OCI-LY1 (cell line): Measurements from ENCODE around the gene STAM2.
A peak's percentile ranks its signal among the peaks of the same experiment; 100 is the strongest.

ENCODE experiments used
- EZH2 ChIP-seq: fragments of 200-600 bp; sonication (generic), shearing (Covaris generic); IDR thresholded peaks from 2 replicates; pipeline ENCODE4 v1.8.0; 2017; ENCODE audit warnings: borderline replicate concordance, mixed run types, mild to moderate bottlenecking, antibody characterized with exemption, low read length, moderate library complexity, mixed read lengths
- TF ChIP-seq, protein P1 (sequence below): fragments of 200-600 bp; sonication (generic), shearing (Covaris generic); IDR thresholded peaks from 2 replicates; pipeline ENCODE4 v1.5.1; 2017; ENCODE audit warnings: mild to moderate bottlenecking, antibody characterized with exemption, low read length, moderate library complexity, mixed read lengths

GRCh38 chr2:152175368-152176112, at the start of gene STAM2:
- TF ChIP-seq, protein P1, sequence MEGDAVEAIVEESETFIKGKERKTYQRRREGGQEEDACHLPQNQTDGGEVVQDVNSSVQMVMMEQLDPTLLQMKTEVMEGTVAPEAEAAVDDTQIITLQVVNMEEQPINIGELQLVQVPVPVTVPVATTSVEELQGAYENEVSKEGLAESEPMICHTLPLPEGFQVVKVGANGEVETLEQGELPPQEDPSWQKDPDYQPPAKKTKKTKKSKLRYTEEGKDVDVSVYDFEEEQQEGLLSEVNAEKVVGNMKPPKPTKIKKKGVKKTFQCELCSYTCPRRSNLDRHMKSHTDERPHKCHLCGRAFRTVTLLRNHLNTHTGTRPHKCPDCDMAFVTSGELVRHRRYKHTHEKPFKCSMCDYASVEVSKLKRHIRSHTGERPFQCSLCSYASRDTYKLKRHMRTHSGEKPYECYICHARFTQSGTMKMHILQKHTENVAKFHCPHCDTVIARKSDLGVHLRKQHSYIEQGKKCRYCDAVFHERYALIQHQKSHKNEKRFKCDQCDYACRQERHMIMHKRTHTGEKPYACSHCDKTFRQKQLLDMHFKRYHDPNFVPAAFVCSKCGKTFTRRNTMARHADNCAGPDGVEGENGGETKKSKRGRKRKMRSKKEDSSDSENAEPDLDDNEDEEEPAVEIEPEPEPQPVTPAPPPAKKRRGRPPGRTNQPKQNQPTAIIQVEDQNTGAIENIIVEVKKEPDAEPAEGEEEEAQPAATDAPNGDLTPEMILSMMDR, result peak; percentile 89
- no peak for TF ChIP-seq EZH2
